HEK293 (cell line): ENCODE results near the gene HM13.

Experiments used
- CTCF ChIA-PET: fragments of 350-600 bp; formaldehyde crosslinking; extraction: SDS; loops from one replicate; lab custom pipeline; 2021; ENCODE audit warnings: antibody characterized with exemption; lab: Yijun Ruan, JAX
- POLR2A ChIA-PET: fragments of 300-600 bp; formaldehyde crosslinking; extraction: SDS; loops from one replicate; lab custom pipeline; 2020; ENCODE audit warnings: antibody characterized with exemption, inconsistent platforms; lab: Yijun Ruan, JAX
- H3K27ac ChIP-seq: fragments of 200-500 bp; sonication (Bioruptor generic); 2 replicates; pipeline ENCODE4 v1.5.1; 2014; ENCODE audit warnings: low read depth, low read length, control low read depth, inconsistent platforms; ENCODE audit errors: extremely low read depth
- H3K36me3 ChIP-seq, 2 experiments: fragments of 200-500 bp in 1 of 2; sonication (Bioruptor generic) in 1 of 2; 1 replicate in 1 of 2; 2 replicates in 1 of 2; pipeline ENCODE4 v1.5.1; 2014 to 2017; ENCODE audit warnings: inconsistent platforms in 2 of 2, low read length in 2 of 2; ENCODE audit not compliant: control insufficient read depth in 2 of 2, insufficient read depth in 1 of 2
- H3K4me1 ChIP-seq: fragments of 200-500 bp; sonication (Bioruptor generic); 2 replicates; pipeline ENCODE4 v1.5.1; 2014; ENCODE audit warnings: mild to moderate bottlenecking, low read length, inconsistent platforms; ENCODE audit not compliant: control insufficient read depth, insufficient read depth
- H3K4me3 ChIP-seq: 2 replicates; pipeline ENCODE4 v1.5.1; 2011; ENCODE audit warnings: low read depth, mild to moderate bottlenecking, control low read depth, low read length, moderate library complexity
- H3K9me3 ChIP-seq: fragments of 200-500 bp; sonication (Bioruptor generic); 2 replicates; pipeline ENCODE4 v1.5.1; 2014; ENCODE audit warnings: low read depth, low read length, inconsistent platforms; ENCODE audit not compliant: control insufficient read depth, insufficient read depth
- IKZF3 ChIP-seq: fragments of 450-650 bp; IDR thresholded peaks from 2 replicates; pipeline ENCODE4 v1.5.0; 2018; ENCODE audit warnings: missing biosample characterization, mild to moderate bottlenecking, missing genetic modification characterization, moderate library complexity
- KLF10 ChIP-seq: fragments of 450-650 bp; IDR thresholded peaks from 2 replicates; pipeline ENCODE4 v1.5.1; 2018; ENCODE audit warnings: missing biosample characterization, mild to moderate bottlenecking, missing genetic modification characterization
- MZF1 ChIP-seq: fragments of 450-650 bp; formaldehyde crosslinking; IDR thresholded peaks from 2 replicates; pipeline ENCODE4 v1.5.1; 2017; ENCODE audit warnings: missing biosample characterization, missing genetic modification characterization, borderline replicate concordance
- REPIN1 ChIP-seq: fragments of 450-650 bp; formaldehyde crosslinking; IDR thresholded peaks from 2 replicates; pipeline ENCODE4 v1.5.1; 2017; ENCODE audit warnings: missing biosample characterization, missing genetic modification characterization, low read depth
- SCRT2 ChIP-seq: fragments of 450-650 bp; formaldehyde crosslinking; IDR thresholded peaks from 2 replicates; pipeline ENCODE4 v1.5.1; 2016; ENCODE audit warnings: missing biosample characterization, missing genetic modification characterization
- TCF7L2 ChIP-seq: IDR thresholded peaks from 2 replicates; pipeline ENCODE4 v1.6.1; 2011; ENCODE audit warnings: low read depth, mild to moderate bottlenecking, inconsistent platforms, low read length, moderate library complexity, borderline replicate concordance
- TRIM28 ChIP-seq: IDR thresholded peaks from 2 replicates; pipeline ENCODE4 v1.6.1; 2011; ENCODE audit warnings: low read length, control low read depth, borderline replicate concordance
- ZBTB26 ChIP-seq: fragments of 450-650 bp; formaldehyde crosslinking; optimal IDR thresholded peaks from 2 replicates; pipeline ENCODE3; 2016; ENCODE audit warnings: missing biosample characterization, mild to moderate bottlenecking, missing genetic modification characterization
- ZFP69B ChIP-seq: fragments of 450-650 bp; formaldehyde crosslinking; IDR thresholded peaks from 2 replicates; pipeline ENCODE4 v1.5.1; 2016; ENCODE audit warnings: missing biosample characterization, missing genetic modification characterization
- ZNF214 ChIP-seq: fragments of 450-650 bp; formaldehyde crosslinking; IDR thresholded peaks from 2 replicates; pipeline ENCODE4 v1.5.1; 2017; ENCODE audit warnings: missing biosample characterization, mild to moderate bottlenecking, missing genetic modification characterization, borderline replicate concordance
- ZNF223 ChIP-seq: fragments of 450-650 bp; formaldehyde crosslinking; IDR thresholded peaks from 2 replicates; pipeline ENCODE4 v1.5.1; 2016; ENCODE audit warnings: missing biosample characterization, missing genetic modification characterization
- ZNF24 ChIP-seq: fragments of 450-650 bp; formaldehyde crosslinking; IDR thresholded peaks from 2 replicates; pipeline ENCODE4 v1.5.1; 2016; ENCODE audit warnings: missing biosample characterization, missing genetic modification characterization
- ZNF335 ChIP-seq: fragments of 450-650 bp; formaldehyde crosslinking; conservative IDR thresholded peaks from 2 replicates; pipeline ENCODE4 v1.5.1; 2016; ENCODE audit warnings: missing biosample characterization, missing genetic modification characterization
- ZNF366 ChIP-seq: fragments of 450-650 bp; formaldehyde crosslinking; conservative IDR thresholded peaks from 2 replicates; pipeline ENCODE4 v1.5.1; 2016; ENCODE audit warnings: missing biosample characterization, missing genetic modification characterization
- ZNF394 ChIP-seq: fragments of 450-650 bp; formaldehyde crosslinking; IDR thresholded peaks from 2 replicates; pipeline ENCODE4 v1.5.1; 2016; ENCODE audit warnings: missing biosample characterization, missing genetic modification characterization, mild to moderate bottlenecking, moderate library complexity, borderline replicate concordance
- ZNF514 ChIP-seq: fragments of 450-650 bp; formaldehyde crosslinking; IDR thresholded peaks from 2 replicates; pipeline ENCODE4 v1.5.1; 2016; ENCODE audit warnings: missing biosample characterization, missing genetic modification characterization
- ZNF544 ChIP-seq: fragments of 450-650 bp; formaldehyde crosslinking; IDR thresholded peaks from 2 replicates; pipeline ENCODE4 v1.5.0; 2017; ENCODE audit warnings: missing biosample characterization, missing genetic modification characterization
- ZNF596 ChIP-seq: fragments of 450-650 bp; IDR thresholded peaks from 2 replicates; pipeline ENCODE4 v1.5.0; 2018; ENCODE audit warnings: missing biosample characterization, mild to moderate bottlenecking, missing genetic modification characterization, moderate library complexity
- ZSCAN30 ChIP-seq: fragments of 450-650 bp; IDR thresholded peaks from 2 replicates; pipeline ENCODE4 v1.5.1; 2018; ENCODE audit warnings: missing biosample characterization, mild to moderate bottlenecking, missing genetic modification characterization, moderate library complexity
- TF ChIP-seq, protein P1 (sequence below): fragments of 450-650 bp; formaldehyde crosslinking; IDR thresholded peaks from 2 replicates; pipeline ENCODE4 v1.5.1; 2017; ENCODE audit warnings: missing biosample characterization, mild to moderate bottlenecking, missing genetic modification characterization, moderate library complexity
- TF ChIP-seq, protein P2 (sequence below): fragments of 450-650 bp; formaldehyde crosslinking; IDR thresholded peaks from 2 replicates; pipeline ENCODE4 v1.5.1; 2016; ENCODE audit warnings: missing biosample characterization, missing genetic modification characterization

HM13 gene

DNA sequence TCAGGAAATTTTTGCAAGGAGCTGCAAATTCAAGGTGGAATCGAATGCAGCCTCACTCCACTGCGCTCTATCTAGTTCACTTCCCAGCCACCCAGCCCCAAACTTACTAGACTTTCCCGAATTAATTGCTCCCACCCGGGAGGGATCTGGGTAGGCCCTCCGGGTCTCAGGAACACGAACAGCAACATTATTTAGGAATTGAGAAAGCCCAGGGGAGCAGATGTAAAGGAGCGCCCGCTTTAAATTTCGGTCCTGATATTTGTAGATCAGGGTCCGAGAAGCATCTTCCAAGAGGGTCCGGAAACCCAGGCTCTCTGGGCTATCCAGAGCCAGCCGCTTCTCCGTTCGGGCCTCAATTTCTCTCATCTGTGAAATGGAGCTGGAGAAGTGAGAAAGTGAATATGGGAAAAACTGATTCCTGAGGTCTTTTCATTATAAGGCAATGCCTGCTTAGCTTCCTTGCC is 90.4 kb downstream of the HM13 start:
- TF ChIP-seq ZNF335 (tag by site-specific recombination) (0 out of 2 replicates have a peak, but pooled peaks have one; percentile 0), ZNF24 (tag by site-specific recombination) (0 out of 2 replicates have a peak, but pooled peaks have one; percentile 36), ZNF214 (tag by site-specific recombination) (no peak), TCF7L2 (0 out of 2 replicates have a peak, but pooled peaks have one; percentile 9), ZNF223 (tag by site-specific recombination) (no peak), ZNF514 (tag by site-specific recombination) (no peak), SCRT2 (tag by site-specific recombination) (no peak), ZNF596 (0 out of 2 replicates have a peak, but pooled peaks have one; percentile 38), ZBTB26 (tag by site-specific recombination) (no peak), ZFP69B (tag by site-specific recombination) (no peak), REPIN1 (tag by site-specific recombination) (no peak), TRIM28 (0 out of 2 replicates have a peak, but pooled peaks have one; percentile 8), ZSCAN30 (tag by site-specific recombination) (peak; percentile 48; the same call in 1 of the 2 replicates), MZF1 (tag by site-specific recombination) (peak; percentile 34; the same call in 1 of the 2 replicates), KLF10 (tag by site-specific recombination) (peak; percentile 23; the same call in 1 of the 2 replicates), ZNF366 (tag by site-specific recombination) (no peak), IKZF3 (tag by site-specific recombination) (peak; percentile 58), ZNF544 (no peak), ZNF394 (tag by site-specific recombination) (peak; percentile 27; the same call in 1 of the 2 replicates)
- TF ChIP-seq, protein P1, sequence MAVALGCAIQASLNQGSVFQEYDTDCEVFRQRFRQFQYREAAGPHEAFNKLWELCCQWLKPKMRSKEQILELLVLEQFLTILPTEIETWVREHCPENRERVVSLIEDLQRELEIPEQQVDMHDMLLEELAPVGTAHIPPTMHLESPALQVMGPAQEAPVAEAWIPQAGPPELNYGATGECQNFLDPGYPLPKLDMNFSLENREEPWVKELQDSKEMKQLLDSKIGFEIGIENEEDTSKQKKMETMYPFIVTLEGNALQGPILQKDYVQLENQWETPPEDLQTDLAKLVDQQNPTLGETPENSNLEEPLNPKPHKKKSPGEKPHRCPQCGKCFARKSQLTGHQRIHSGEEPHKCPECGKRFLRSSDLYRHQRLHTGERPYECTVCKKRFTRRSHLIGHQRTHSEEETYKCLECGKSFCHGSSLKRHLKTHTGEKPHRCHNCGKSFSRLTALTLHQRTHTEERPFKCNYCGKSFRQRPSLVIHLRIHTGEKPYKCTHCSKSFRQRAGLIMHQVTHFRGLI (tag by site-specific recombination), result no peak
- TF ChIP-seq, protein P2, sequence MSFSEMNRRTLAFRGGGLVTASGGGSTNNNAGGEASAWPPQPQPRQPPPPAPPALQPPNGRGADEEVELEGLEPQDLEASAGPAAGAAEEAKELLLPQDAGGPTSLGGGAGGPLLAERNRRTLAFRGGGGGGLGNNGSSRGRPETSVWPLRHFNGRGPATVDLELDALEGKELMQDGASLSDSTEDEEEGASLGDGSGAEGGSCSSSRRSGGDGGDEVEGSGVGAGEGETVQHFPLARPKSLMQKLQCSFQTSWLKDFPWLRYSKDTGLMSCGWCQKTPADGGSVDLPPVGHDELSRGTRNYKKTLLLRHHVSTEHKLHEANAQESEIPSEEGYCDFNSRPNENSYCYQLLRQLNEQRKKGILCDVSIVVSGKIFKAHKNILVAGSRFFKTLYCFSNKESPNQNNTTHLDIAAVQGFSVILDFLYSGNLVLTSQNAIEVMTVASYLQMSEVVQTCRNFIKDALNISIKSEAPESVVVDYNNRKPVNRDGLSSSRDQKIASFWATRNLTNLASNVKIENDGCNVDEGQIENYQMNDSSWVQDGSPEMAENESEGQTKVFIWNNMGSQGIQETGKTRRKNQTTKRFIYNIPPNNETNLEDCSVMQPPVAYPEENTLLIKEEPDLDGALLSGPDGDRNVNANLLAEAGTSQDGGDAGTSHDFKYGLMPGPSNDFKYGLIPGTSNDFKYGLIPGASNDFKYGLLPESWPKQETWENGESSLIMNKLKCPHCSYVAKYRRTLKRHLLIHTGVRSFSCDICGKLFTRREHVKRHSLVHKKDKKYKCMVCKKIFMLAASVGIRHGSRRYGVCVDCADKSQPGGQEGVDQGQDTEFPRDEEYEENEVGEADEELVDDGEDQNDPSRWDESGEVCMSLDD (tag by site-specific recombination), result no peak
- ChIA-PET POLR2A (interaction anchor here (0.5 to 8.7 kb wide), 18 partner anchors 8 to 134 kb away, joined by 3 to 255 read pairs (median 10); partner anchors contain the start of genes BCL2L1 and TPX2), CTCF (interaction anchor here (0.6 to 26.4 kb wide), 7 partner anchors 8 to 190 kb away, joined by 3 to 1204 read pairs (median 3); no protein-coding TSS in a partner anchor)
- Histone ChIP-seq H3K9me3 (no peaks in the 10 kb centered on the region), H3K4me3 (peak overlapping the region; percentile 45), H3K27ac (peak overlapping the region; percentile 80), H3K36me3 (peaks cover 0 to 17% of the 10 kb centered on the region in 2 experiments; a peak in 1 of 3 replicates), H3K4me1 (peaks cover 15% of the 10 kb centered on the region)
